PC-9 (cell line): Measurements from ENCODE around the gene XPO4. TPM values are rescaled to one million over a fixed set of nuclear protein-coding genes. Genes with fewer than 3 reads are reported as not detected.

Experiments used
- BruUV-seq: library from RNA; stranded (reverse); fragments of 400-500 nt; replicated peaks from 2 replicates; lab custom pipeline; 2021; lab: Mats Ljungman, UMichigan
- CTCF ChIA-PET: fragments of 300-600 bp; sonication (Branson Sonifier 250); formaldehyde crosslinking; loops from one replicate; lab custom pipeline; 2022; ENCODE audit warnings: antibody characterized with exemption; lab: Charles Lee
- POLR2A ChIA-PET: fragments of 300-600 bp; sonication (Branson Sonifier 250); formaldehyde crosslinking; loops from one replicate; lab custom pipeline; 2022; ENCODE audit warnings: antibody characterized with exemption; ENCODE audit not compliant: unreplicated experiment; lab: Charles Lee
- DNase-seq, 2 experiments: peaks; one replicate each; pipeline versions ENCODE4 v3.0.0 to v3.0.0-alpha.2; 2015 to 2022; ENCODE audit warnings: mixed read lengths in 1 of 2
- H2AFZ ChIP-seq: fragments of 200-600 bp; sonication (generic); 2 replicates; pipeline ENCODE4 v1.8.1; 2017; ENCODE audit warnings: antibody characterized with exemption
- H3F3A ChIP-seq: fragments of 200-600 bp; sonication (generic); 2 replicates; pipeline ENCODE4 v1.8.1; 2017; ENCODE audit warnings: antibody characterized with exemption, mild to moderate bottlenecking, low read depth; ENCODE audit not compliant: insufficient read depth
- H3K27ac ChIP-seq: fragments of 200-600 bp; sonication (generic); 2 replicates; pipeline ENCODE4 v1.6.1; 2016; ENCODE audit warnings: mixed run types
- H3K27me3 ChIP-seq: fragments of 200-600 bp; sonication (generic); 2 replicates; pipeline ENCODE4 v1.6.1; 2016; ENCODE audit warnings: low read depth, mixed run types; ENCODE audit not compliant: insufficient read depth
- H3K36me3 ChIP-seq: fragments of 200-600 bp; sonication (generic); 2 replicates; pipeline ENCODE4 v1.6.1; 2016; ENCODE audit warnings: low read depth, mixed run types
- H3K4me1 ChIP-seq: fragments of 200-600 bp; sonication (generic); replicated peaks from 2 replicates; pipeline ENCODE4 v1.6.1; 2016; ENCODE audit warnings: mixed run types; ENCODE audit not compliant: insufficient read depth
- H3K4me2 ChIP-seq: fragments of 200-600 bp; sonication (generic); 2 replicates; pipeline ENCODE4 v1.6.1; 2017; ENCODE audit warnings: mixed run types
- H3K4me3 ChIP-seq: fragments of 200-600 bp; sonication (generic); 2 replicates; pipeline ENCODE4 v1.6.1; 2016; ENCODE audit warnings: mixed run types
- H3K79me2 ChIP-seq: fragments of 200-600 bp; sonication (generic); 2 replicates; pipeline ENCODE4 v1.6.1; 2017; ENCODE audit warnings: low read depth, mixed run types
- H3K9me2 ChIP-seq: fragments of 200-600 bp; sonication (generic); 2 replicates; pipeline ENCODE4 v1.8.1; 2017; ENCODE audit warnings: mild to moderate bottlenecking; ENCODE audit not compliant: insufficient read depth
- H3K9me3 ChIP-seq: fragments of 200-600 bp; sonication (generic); 2 replicates; pipeline ENCODE4 v1.8.1; 2016; ENCODE audit warnings: low read depth; ENCODE audit not compliant: insufficient read depth
- H4K20me1 ChIP-seq: fragments of 200-600 bp; sonication (generic); 2 replicates; pipeline ENCODE4 v1.8.1; 2017; ENCODE audit not compliant: insufficient read depth
- EZH2 ChIP-seq: fragments of 200-600 bp; sonication (generic); IDR thresholded peaks from 2 replicates; pipeline ENCODE4 v1.8.0; 2017; ENCODE audit warnings: antibody characterized with exemption, low read depth
- intact Hi-C: fragments of 100-400 bp; cut with micrococcal nuclease; formaldehyde crosslinking; loops from one replicate; pipeline ENCODE4 v1.10.0; 2022; ENCODE audit not compliant: unreplicated experiment
- total RNA-seq: library from RNA; stranded (reverse); gene quantifications from 2 replicates; pipeline ENCODE4 v1.2.3, GENCODE V29; 2021
- TF ChIP-seq, protein P1 (sequence below): fragments of 200-600 bp; sonication (generic); conservative IDR thresholded peaks from 2 replicates; pipeline ENCODE4 v1.6.1; 2017; ENCODE audit warnings: mixed run types, antibody characterized with exemption, mild to moderate bottlenecking, moderate library complexity

Gene XPO4
- total RNA-seq, 1 experiment from 2014 or later, result 11.1 TPM

GRCh38 chr13:20825477-20825875, 77.1 kb downstream of the XPO4 start:
- Histone ChIP-seq H3K79me2 (peaks cover 6% of the 10 kb centered on the region; the same call in 1 of the 2 replicates), H3K27ac (no peak overlapping the region), H3K36me3 (peaks cover 10% of the 10 kb centered on the region; the same call in 1 of the 2 replicates), H3K4me3 (no peak overlapping the region), H4K20me1 (no peaks in the 10 kb centered on the region), H3K9me3 (no peaks in the 10 kb centered on the region), H3K9me2 (no peaks in the 10 kb centered on the region), H3K4me1 (no peaks in the 10 kb centered on the region), H3K27me3 (no peaks in the 10 kb centered on the region), H3K4me2 (no peak overlapping the region), H3F3A (peaks cover 7% of the 10 kb centered on the region), H2AFZ (no peak overlapping the region)
- POLR2A ChIA-PET, result no interaction called here
- TF ChIP-seq, protein P1, sequence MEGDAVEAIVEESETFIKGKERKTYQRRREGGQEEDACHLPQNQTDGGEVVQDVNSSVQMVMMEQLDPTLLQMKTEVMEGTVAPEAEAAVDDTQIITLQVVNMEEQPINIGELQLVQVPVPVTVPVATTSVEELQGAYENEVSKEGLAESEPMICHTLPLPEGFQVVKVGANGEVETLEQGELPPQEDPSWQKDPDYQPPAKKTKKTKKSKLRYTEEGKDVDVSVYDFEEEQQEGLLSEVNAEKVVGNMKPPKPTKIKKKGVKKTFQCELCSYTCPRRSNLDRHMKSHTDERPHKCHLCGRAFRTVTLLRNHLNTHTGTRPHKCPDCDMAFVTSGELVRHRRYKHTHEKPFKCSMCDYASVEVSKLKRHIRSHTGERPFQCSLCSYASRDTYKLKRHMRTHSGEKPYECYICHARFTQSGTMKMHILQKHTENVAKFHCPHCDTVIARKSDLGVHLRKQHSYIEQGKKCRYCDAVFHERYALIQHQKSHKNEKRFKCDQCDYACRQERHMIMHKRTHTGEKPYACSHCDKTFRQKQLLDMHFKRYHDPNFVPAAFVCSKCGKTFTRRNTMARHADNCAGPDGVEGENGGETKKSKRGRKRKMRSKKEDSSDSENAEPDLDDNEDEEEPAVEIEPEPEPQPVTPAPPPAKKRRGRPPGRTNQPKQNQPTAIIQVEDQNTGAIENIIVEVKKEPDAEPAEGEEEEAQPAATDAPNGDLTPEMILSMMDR, result no peak
- TF ChIP-seq EZH2, result no peak
- CTCF ChIA-PET, result no interaction called here
- no TSS peak for BruUV-seq
- no peak for DNase-seq
- intact Hi-C loops, result no loop called here

GRCh38 chr13:20824762-20825476, 77.6 kb downstream of the XPO4 start:
- Histone ChIP-seq H3K9me3 (no peaks in the 10 kb centered on the region), H3K4me2 (no peak overlapping the region), H3K4me3 (no peak overlapping the region), H3K4me1 (no peaks in the 10 kb centered on the region), H3K27me3 (no peaks in the 10 kb centered on the region), H2AFZ (no peak overlapping the region), H3K36me3 (peaks cover 10% of the 10 kb centered on the region; the same call in 1 of the 2 replicates), H3F3A (peaks cover 6% of the 10 kb centered on the region; the same call in 1 of the 2 replicates), H3K79me2 (peaks cover 6% of the 10 kb centered on the region; the same call in 1 of the 2 replicates), H4K20me1 (no peaks in the 10 kb centered on the region), H3K9me2 (no peaks in the 10 kb centered on the region), H3K27ac (no peak overlapping the region)
- ChIA-PET POLR2A (no interaction called here), CTCF (no interaction called here)
- intact Hi-C loops, result no loop called here
- no TSS peak for BruUV-seq
- DNase-seq, result no peak
- TF ChIP-seq EZH2, result no peak
- TF ChIP-seq, protein P1, result no peak

- no peak for DNase-seq
- BruUV-seq, result no TSS peak
- Histone ChIP-seq H3K27me3 (no peaks in the 10 kb centered on the region), H4K20me1 (no peaks in the 10 kb centered on the region), H3K79me2 (peaks cover 6% of the 10 kb centered on the region; the same call in 1 of the 2 replicates), H3K9me2 (no peaks in the 10 kb centered on the region), H3K4me2 (no peak overlapping the region), H3K4me3 (no peak overlapping the region), H3K9me3 (no peaks in the 10 kb centered on the region), H3K36me3 (peaks cover 10% of the 10 kb centered on the region; the same call in 1 of the 2 replicates), H2AFZ (no peak overlapping the region), H3K4me1 (no peaks in the 10 kb centered on the region), H3F3A (no peaks in the 10 kb centered on the region), H3K27ac (no peak overlapping the region)
- ChIA-PET CTCF (interaction anchor here (0.6 kb wide), 1 partner anchor 546 kb away, joined by 3 read pairs; no protein-coding TSS in a partner anchor), POLR2A (no interaction called here)
- TF ChIP-seq, protein P1, result no peak
- TF ChIP-seq EZH2, result no peak
- intact Hi-C loops, result no loop called here
These were observed 79.5 kb downstream of the XPO4 start for GRCh38 chr13:20823071-20823470.
